Measurements from ENCODE around the gene KIAA0753.

KIAA0753 gene

DNA sequence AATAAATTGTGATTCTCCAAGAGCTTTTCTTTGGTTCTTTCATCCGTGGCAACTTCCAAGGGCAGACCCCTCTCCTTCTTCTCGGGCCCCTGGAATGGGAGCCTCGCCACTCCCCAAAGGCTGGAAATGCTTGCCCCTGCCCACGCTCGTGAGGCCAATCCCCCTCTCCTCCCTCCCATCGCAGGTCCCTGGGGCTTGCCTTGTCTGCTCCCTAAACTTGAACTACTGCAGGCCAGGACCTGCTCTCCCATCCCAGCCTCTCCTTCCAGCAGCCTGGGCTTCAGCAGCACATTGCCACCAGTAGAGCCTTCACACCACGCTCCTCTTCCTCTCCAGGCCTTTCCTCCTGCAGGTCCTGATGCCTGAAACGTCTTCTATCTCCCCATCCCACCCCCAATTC lies 95.2 kb downstream of the KIAA0753 start:
- no peak for DNase-seq

DNA sequence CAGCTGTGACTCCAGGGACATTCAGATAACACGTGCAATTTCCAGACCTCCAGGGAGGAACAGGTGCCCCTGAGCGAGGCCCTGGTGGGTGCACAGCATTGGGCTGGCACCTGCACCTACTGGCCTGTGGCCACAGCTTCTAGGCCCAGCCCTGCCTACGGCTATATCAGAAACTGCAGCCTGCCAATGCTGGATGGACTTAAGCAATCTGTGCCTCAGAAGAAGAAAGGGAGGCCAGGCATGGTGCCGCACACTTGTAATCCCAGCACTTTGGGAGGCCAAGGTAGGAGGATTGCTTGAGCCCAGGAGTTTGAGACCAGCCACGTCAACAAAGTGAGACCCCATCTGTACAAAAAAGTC lies 96.5 kb downstream of the KIAA0753 start:
- no peak for DNase-seq

DNA sequence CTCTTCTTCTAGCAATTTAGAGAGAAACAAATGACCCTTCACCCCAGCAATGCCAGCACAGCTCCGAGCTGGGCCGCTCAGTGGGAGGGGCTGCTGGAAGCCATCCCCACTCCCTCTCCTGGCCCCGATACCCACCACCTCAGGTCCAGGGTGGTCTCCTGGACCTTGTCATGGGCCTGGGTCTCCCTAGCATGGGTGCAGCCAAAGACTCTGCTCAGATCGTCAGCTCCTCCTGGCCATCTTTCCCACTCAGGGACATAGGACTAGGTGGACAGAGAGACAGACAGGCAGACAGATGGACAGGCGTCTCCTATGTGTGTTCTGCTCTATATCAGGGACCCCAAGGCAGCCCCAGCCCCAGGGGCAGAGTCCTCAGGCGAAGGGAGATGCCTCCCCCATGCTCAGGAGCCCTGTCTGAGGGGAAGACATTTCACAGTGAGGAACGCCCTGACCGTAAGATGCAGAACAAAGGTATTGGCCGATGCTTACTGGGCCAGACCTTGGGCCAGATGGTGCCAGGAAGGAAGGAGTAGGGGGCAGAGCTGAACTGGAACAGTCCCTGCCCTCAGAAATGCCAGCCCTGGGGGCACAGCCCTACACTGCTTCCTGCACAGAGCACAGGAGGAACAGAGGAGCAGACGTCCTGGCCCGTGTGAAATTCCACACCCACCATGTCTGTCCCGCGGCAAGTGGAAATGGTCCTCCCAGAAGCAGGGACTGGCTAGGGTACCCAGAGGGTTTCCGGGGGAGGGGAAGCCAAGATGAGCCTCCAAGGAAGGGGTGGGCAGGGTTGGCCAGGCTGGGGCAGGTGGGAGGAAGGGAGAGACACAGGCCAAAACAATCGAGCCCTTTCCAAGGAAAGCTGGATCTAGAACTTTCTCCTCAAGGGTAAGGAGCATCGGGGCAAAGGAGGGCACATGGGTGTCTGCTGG lies 97.2 kb downstream of the KIAA0753 start:
- no peak for DNase-seq

GRCh38 chr17:6542577-6542976 lies 97.9 kb downstream of the KIAA0753 start:
- DNase-seq = no peak

DNA sequence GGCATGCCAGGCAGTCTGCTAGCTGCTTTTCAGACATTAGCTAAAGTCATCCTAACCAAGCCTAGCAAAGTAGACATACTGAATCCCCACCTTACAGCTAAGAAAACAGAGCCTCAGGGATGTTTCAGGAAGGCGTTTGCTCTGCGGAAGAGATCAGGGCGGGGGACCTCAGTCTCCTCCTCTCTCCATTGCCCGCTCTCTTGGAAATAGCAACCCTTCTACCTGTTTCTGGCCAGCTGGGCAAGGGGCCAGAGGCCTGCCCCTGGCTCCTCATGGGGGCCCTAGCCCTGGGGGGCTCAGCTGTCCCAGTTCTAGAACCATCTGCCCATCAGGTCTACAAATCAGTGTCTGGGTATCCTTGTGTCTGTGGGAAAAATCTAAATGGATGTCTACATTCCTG lies 98.6 kb downstream of the KIAA0753 start:
- DNase-seq = no peak

DNA sequence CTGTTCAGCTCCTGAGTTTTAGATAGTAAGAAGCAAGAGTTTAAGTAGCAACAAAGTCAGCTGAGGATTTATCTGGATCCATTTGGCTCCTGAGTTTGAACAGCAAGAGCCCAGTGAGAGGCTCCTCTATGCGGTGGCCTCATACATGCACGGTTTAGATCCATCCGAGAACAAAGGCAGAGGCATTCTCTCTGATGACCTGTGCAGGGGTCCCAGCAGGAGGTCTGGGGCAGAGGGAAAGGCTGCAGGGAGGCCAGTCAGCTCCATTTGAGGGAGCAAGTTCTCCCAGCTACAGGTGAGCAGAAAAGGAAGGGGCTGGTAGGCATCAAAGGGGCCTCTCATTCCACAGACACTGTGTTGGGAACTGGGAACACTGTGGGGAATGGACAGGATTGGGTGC lies 100.6 kb downstream of the KIAA0753 start:
- DNase-seq = no peak

GRCh38 chr17:6536566-6537065 lies 103.9 kb downstream of the KIAA0753 start:
- no peak for DNase-seq

DNA sequence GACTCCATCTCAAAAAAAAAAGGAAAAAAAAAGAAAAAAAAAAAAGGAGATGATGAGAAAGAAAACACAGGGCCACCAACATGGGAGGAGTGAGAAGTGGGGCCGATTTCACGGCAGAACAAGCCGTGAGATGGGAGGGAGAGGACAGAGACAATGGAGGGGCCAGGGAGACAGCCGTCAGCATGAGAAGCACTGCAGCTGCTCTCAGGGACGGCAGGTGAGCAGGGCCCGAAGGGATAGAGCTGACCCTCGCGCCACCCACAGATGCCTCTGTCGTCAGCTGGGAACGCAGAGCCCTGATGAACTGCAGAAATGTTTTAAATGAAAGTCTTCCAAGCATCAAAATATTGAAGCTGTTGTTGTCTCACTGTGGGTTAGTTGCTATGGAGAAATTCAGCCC lies 104.5 kb downstream of the KIAA0753 start:
- DNase-seq = no peak

DNA sequence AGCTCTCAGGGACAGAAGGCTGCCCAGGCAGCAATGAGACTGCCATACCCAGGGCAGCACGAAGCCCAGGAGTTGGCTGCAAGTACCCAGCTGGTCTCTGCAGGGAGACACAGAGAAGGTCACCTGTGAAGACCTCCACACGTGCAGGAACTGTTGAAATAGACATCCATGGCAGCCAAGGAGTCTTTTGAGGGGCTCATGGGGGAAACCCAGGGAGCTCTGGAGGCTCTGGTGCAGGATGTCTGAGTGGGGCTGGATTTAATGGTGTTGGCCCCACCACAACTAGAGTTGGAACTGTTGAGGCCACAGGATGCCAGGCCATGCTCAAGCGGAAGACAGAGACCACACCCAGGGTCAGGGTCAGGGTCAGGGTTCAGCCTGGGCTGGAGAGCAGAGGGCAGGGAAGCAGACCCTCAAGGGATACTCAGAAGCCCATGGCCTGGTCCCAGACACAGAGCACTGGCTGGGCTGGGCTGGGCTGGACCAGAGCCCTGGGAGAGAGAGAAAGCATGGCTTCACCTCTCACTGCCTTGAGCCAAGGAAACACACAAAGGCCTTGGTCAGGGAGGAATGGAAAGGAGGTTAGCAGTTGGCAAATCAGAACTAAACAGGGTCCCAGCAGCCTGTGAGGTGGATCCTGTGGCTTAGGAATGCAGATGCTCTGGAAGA lies 105.5 kb downstream of the KIAA0753 start:
- no peak for DNase-seq

- DNase-seq = no peak
These were observed 108.0 kb downstream of the KIAA0753 start for GRCh38 chr17:6532441-6532885.

DNA sequence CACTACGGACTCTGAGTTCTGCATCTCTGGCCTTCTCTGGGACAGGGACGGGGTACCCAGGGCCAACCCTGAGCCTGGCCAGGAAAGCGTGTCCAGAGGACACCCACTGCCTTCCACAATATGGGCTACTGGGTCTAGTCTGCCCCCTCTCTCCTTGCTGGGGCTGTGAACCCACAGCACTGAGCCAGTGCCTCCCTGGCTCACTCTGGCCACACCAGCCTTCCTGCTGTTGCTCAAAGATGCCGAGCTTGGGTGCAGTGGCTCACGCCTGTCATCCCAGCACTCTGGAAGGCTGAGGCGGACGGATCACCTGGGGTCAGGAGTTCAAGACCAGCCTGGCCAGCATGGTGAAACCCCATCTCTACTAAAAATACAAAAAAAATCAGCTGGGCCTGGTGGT lies 108.9 kb downstream of the KIAA0753 start:
- DNase-seq = no peak

- no peak for DNase-seq
These were observed 110.1 kb downstream of the KIAA0753 start for GRCh38 chr17:6530324-6530920.

DNA sequence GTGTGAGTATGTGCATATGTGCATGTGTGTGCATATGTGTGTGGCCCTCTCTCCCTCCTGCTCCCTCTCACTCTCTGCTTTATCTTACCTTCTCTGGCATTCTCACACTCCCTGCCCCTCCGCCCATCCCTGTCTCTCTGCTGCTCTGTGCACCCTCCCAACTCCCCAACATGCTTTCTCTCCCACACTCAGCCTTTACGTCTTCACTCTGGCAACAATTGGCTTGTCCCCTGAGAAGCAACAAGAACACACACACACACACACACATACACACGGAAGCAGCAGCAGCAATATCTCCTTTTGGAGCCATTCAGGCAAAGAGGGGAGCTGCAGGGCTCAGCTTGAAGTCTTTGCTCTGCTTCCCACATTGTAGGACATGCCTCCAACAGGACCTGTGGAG lies 112.0 kb downstream of the KIAA0753 start:
- DNase-seq = no peak
